Suprapubic skin (tissue), 4 donors: ENCODE data around the gene PRRC1. TPM values are rescaled to one million over a fixed set of nuclear protein-coding genes. Genes with fewer than 3 reads are reported as not detected.

Source experiments
- DNase-seq, 2 donors: peaks; one replicate each; pipeline ENCODE4 v3.0.0-alpha.2; 2019; ENCODE audit warnings: low spot score in 2 of 2
- H3K27ac ChIP-seq: fragments of 200-600 bp; sonication (generic); one replicate; pipeline ENCODE4 v1.5.1; 2019
- H3K27me3 ChIP-seq: fragments of 200-600 bp; sonication (generic); one replicate; pipeline ENCODE4 v1.5.1; 2019
- H3K36me3 ChIP-seq: fragments of 200-600 bp; sonication (generic); one replicate; pipeline ENCODE4 v1.5.1; 2019
- H3K4me1 ChIP-seq: fragments of 200-600 bp; sonication (generic); one replicate; pipeline ENCODE4 v1.5.1; 2019
- H3K4me3 ChIP-seq: fragments of 200-600 bp; sonication (generic); one replicate; pipeline ENCODE4 v1.5.1; 2019; ENCODE audit warnings: mild to moderate bottlenecking
- H3K9me3 ChIP-seq: fragments of 200-600 bp; sonication (generic); one replicate; pipeline ENCODE4 v1.5.1; 2019
- EP300 ChIP-seq: sonication (generic); formaldehyde crosslinking; IDR thresholded peaks from one replicate; pipeline ENCODE4 v1.6.1; 2017; ENCODE audit warnings: antibody characterized with exemption
- POLR2A ChIP-seq, 2 donors: fragments of 450-650 bp; IDR thresholded peaks; one replicate each; pipeline ENCODE4 v1.6.1; 2017; ENCODE audit warnings: antibody characterized with exemption in 2 of 2, mild to moderate bottlenecking in 2 of 2, moderate library complexity in 2 of 2
- POLR2AphosphoS5 ChIP-seq, 3 donors: sonication (generic); formaldehyde crosslinking; IDR thresholded peaks; one replicate each; pipeline ENCODE4 v1.6.1; 2017; ENCODE audit warnings: antibody characterized with exemption in 3 of 3
- WGBS: methylation state at CpG from one replicate; pipeline ENCODE4 v1.1.5; 2018; 5-methylcytosine and 5-hydroxymethylcytosine counted together
- total RNA-seq, 4 donors: library from RNA; depleted of rRNA; stranded (reverse); fragments of >200 nt; gene quantifications; one replicate each; pipeline ENCODE4 v1.1.0, GENCODE V29; 2016
- TF ChIP-seq, protein P1 (sequence below), 2 donors: fragments of 200-600 bp in 1 of 2; fragments of 450-650 bp in 1 of 2; sonication (generic) in 1 of 2; IDR thresholded peaks; one replicate each; pipeline ENCODE4 v1.5.1; 2016 to 2019; ENCODE audit warnings: antibody characterized with exemption in 2 of 2, mild to moderate bottlenecking in 1 of 2, moderate library complexity in 1 of 2

PRRC1 gene
- total RNA-seq, 4 donors from 2014 or later: 36.8 to 59.0 (median 45.0) TPM

DNA sequence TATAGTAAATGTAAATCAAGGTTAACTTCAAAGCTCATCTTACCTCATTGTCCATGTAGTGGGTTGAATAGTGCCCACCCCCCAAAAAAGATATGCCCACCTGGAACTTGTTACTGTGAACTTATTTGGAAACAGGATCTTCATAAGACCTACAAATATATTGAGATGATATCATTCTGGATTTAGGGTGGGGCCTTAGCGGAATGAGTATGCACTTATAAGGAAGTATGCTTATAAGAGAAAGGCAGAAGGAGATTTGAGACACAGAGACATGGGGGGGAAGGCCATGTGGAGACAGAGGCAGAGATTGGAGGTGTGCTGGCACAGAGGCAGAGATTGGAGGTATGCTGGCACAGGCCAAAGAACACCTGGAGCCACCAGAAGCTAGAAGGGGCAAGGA is 2.6 kb upstream of the PRRC1 start:
- Histone ChIP-seq H3K4me1 (peaks cover 16% of the 10 kb centered on the region), H3K27me3 (no peaks in the 10 kb centered on the region), H3K27ac (no peak overlapping the region), H3K9me3 (no peaks in the 10 kb centered on the region), H3K4me3 (no peak overlapping the region), H3K36me3 (no peaks in the 10 kb centered on the region)
- 88% methylated on average over 1 of the region's 1 CpG for WGBS
- no peak for DNase-seq
- TF ChIP-seq EP300 (no peak), POLR2AphosphoS5 (IDR thresholded peaks at IDR 0.05) (no peak), POLR2A (IDR thresholded peaks at IDR 0.05) (no peak)
- TF ChIP-seq, protein P1, sequence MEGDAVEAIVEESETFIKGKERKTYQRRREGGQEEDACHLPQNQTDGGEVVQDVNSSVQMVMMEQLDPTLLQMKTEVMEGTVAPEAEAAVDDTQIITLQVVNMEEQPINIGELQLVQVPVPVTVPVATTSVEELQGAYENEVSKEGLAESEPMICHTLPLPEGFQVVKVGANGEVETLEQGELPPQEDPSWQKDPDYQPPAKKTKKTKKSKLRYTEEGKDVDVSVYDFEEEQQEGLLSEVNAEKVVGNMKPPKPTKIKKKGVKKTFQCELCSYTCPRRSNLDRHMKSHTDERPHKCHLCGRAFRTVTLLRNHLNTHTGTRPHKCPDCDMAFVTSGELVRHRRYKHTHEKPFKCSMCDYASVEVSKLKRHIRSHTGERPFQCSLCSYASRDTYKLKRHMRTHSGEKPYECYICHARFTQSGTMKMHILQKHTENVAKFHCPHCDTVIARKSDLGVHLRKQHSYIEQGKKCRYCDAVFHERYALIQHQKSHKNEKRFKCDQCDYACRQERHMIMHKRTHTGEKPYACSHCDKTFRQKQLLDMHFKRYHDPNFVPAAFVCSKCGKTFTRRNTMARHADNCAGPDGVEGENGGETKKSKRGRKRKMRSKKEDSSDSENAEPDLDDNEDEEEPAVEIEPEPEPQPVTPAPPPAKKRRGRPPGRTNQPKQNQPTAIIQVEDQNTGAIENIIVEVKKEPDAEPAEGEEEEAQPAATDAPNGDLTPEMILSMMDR (IDR thresholded peaks at IDR 0.05): no peak

DNA sequence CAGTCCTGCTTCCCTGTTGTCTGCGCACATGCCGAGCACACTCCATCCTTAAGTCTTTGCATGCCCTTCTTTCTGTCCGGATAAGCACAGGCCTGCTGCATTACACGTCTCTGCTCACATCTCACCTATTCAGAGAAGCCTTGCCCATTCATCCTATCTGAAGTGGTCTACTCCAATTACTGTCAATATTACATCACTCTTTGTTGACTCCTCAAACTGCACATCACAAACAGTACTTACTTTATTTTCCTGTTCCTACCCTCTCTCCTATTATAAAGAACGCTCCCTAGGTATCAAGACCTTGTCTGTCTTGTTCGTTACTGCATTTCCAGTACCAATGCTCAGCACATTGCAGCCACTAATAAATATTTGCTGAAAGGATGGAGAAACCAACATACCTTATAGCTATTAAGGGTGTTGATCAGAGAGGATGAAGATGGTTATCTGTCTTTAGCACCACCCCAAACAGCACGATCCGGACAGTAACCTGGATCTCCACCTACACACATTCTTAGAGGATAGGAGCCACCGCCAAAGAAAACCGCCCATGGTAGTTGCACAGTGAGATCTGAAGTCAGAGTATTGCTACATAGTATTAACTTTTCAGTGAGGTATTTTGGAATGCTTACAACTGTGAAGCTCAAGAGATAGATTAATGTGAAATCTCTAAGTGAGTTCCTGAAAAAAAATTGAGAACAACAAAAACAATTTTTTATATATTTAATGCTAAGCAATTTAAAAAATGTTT is 1.6 kb upstream of the PRRC1 start:
- Histone ChIP-seq H3K27me3 (no peaks in the 10 kb centered on the region), H3K4me1 (peaks cover 16% of the 10 kb centered on the region), H3K4me3 (no peak overlapping the region), H3K9me3 (no peaks in the 10 kb centered on the region), H3K27ac (no peak overlapping the region), H3K36me3 (no peaks in the 10 kb centered on the region)
- WGBS: 82% methylated on average over 10 of the region's 10 CpGs
- TF ChIP-seq POLR2A (IDR thresholded peaks at IDR 0.05) (no peak), POLR2AphosphoS5 (IDR thresholded peaks at IDR 0.05) (no peak)
- TF ChIP-seq, protein P1 (IDR thresholded peaks at IDR 0.05): no peak
- no peak for DNase-seq

DNA sequence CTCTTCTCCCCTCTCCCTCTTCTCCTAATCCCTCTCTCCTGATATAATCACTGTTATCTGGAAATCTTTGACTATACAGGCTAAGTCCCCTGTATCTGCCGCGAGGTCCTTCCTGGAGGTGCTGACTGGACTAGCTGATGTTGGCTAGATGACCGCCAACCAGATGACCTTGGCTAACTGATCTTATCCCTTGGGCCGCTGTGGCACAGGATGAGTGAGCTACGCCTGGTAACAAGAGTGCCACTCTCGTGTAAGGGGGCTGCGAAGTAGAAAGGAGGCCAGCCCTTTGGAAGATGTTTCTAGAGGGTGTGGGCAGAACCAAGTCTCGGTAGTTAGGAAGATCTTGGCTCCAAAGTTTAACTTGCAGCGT is 345 bp upstream of the PRRC1 start:
- peaks cover 16% of the 10 kb centered on the region for H3K4me1 ChIP-seq
- peak in 1 of 2 donors; percentile 79 for DNase-seq
- WGBS: 27% methylated on average over 8 of the region's 9 CpGs
- H3K9me3 ChIP-seq: no peaks in the 10 kb centered on the region
- no peak overlapping the region for H3K27ac ChIP-seq
- no peaks in the 10 kb centered on the region for H3K36me3 ChIP-seq
- TF ChIP-seq POLR2AphosphoS5 (IDR thresholded peaks at IDR 0.05): no peak
- TF ChIP-seq POLR2A (IDR thresholded peaks at IDR 0.05): no peak
- TF ChIP-seq EP300: no peak
- TF ChIP-seq, protein P1 (IDR thresholded peaks at IDR 0.05): no peak
- H3K4me3 ChIP-seq: peak overlapping the region; percentile 72
- no peaks in the 10 kb centered on the region for H3K27me3 ChIP-seq

DNA sequence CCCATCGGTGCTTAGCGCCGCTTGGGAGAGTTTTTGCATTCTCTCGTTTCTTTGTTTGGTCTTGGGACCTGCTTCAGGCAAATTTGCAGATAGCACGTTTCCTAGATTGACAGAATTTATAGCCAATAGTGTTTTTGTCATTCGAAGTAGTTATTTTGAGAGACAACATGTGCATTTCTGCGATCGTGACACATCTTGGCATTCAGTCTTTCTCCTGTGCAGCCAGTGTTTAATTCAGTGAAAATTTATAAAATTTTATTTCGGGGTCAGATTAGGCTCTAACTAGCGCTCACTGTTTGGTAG is 830 bp downstream of the PRRC1 start:
- Histone ChIP-seq H3K36me3 (peaks cover 4% of the 10 kb centered on the region), H3K27me3 (no peaks in the 10 kb centered on the region), H3K27ac (peak overlapping the region; percentile 70), H3K4me3 (peak overlapping the region; percentile 72), H3K9me3 (no peaks in the 10 kb centered on the region), H3K4me1 (peaks cover 16% of the 10 kb centered on the region)
- WGBS: 6% methylated on average over 10 of the region's 10 CpGs
- no peak for DNase-seq
- TF ChIP-seq POLR2A (IDR thresholded peaks at IDR 0.05) (no peak), EP300 (no peak), POLR2AphosphoS5 (IDR thresholded peaks at IDR 0.05) (no peak)
- TF ChIP-seq, protein P1 (IDR thresholded peaks at IDR 0.05): no peak

DNA sequence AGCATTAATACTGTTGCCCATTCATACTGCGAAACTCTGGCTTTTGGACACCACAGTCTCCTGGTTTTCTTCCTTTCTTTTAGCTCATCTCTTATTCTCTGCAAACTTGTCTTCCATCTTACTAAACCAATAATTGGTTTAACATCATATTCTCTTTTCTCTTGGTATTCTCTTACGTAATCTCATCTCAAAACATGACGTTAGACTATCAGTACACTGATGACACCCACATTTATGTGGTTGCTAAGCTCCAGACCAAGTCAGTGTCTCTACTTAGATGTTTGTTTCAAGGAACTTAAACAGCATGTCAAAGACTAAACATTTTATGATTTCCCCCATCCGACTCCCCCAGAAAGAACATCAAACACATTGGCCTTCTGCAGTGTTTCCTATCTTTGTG is 2.1 kb downstream of the PRRC1 start:
- H3K4me1 ChIP-seq: peaks cover 16% of the 10 kb centered on the region
- no peak overlapping the region for H3K27ac ChIP-seq
- no peaks in the 10 kb centered on the region for H3K9me3 ChIP-seq
- H3K36me3 ChIP-seq: peaks cover 17% of the 10 kb centered on the region
- TF ChIP-seq POLR2A (IDR thresholded peaks at IDR 0.05) (no peak), EP300 (no peak), POLR2AphosphoS5 (IDR thresholded peaks at IDR 0.05) (no peak)
- TF ChIP-seq, protein P1 (IDR thresholded peaks at IDR 0.05): no peak
- DNase-seq: no peak
- 71% methylated on average over 4 of the region's 4 CpGs for WGBS
- no peaks in the 10 kb centered on the region for H3K27me3 ChIP-seq
- peak overlapping the region; percentile 72 for H3K4me3 ChIP-seq
